Measurements from ENCODE around the gene ATF5. TPM values are rescaled to one million over a fixed set of nuclear protein-coding genes. Genes with fewer than 3 reads are reported as not detected.

Gene ATF5
- total and polyA plus RNA-seq, 11 donors = 3.9 to 33.0 (median 9.5) TPM

GRCh38 chr19:49907745-49908446 lies 21.1 kb upstream of the ATF5 start:
- TF ChIP-seq CTCF (IDR thresholded peaks at IDR 0.05) = no peak
- no peak for TF ChIP-seq POLR2A (IDR thresholded peaks at IDR 0.05)
- no peak overlapping the region for H3K4me3 ChIP-seq
- ATAC-seq (no peak), DNase-seq (peak in 1 of 5 donors; percentile 57)
- no peaks in the 10 kb centered on the region for H3K9me3 ChIP-seq
- intact Hi-C loops (cut with DNase I) = no loop called here
- peaks cover 0 to 51% (median 4%) of the 10 kb centered on the region in 12 donors for H3K4me1 ChIP-seq
- H3K36me3 ChIP-seq = peaks cover 0 to 50% (median 31%) of the 10 kb centered on the region in 9 donors
- H3K27me3 ChIP-seq = no peaks in the 10 kb centered on the region
- H3K27ac ChIP-seq = no peak overlapping the region
- WGBS, 4 donors = 92 to 97% (median 94%) methylated on average over 23 of the region's 23 CpGs

- no peak for ATAC-seq
- DNase-seq = peak in 1 of 5 donors; percentile 51
- 96 to 98% (median 97%) methylated on average over 35 to 37 of the region's 37 CpGs for WGBS, 4 donors
- no peaks in the 10 kb centered on the region for H3K9me3 ChIP-seq
- TF ChIP-seq POLR2A (IDR thresholded peaks at IDR 0.05) (no peak), CTCF (IDR thresholded peaks at IDR 0.05) (no peak)
- no peak overlapping the region for H3K27ac ChIP-seq
- H3K36me3 ChIP-seq = peaks cover 0 to 59% (median 39%) of the 10 kb centered on the region in 9 donors
- H3K27me3 ChIP-seq = no peaks in the 10 kb centered on the region
- no peak overlapping the region for H3K4me3 ChIP-seq
- intact Hi-C loops (cut with DNase I) = no loop called here
- peaks cover 0 to 52% (median 4%) of the 10 kb centered on the region in 12 donors for H3K4me1 ChIP-seq
Measured at GRCh38 chr19:49908480-49909420, 20.3 kb upstream of the ATF5 start.

- Histone ChIP-seq H3K9me3 (no peaks in the 10 kb centered on the region), H3K4me3 (no peak overlapping the region), H3K4me1 (peaks cover 0 to 37% (median 4%) of the 10 kb centered on the region in 12 donors), H3K27ac (peak overlapping the region in 1 of 12 donors; percentile 90), H3K27me3 (no peaks in the 10 kb centered on the region), H3K36me3 (peaks cover 0 to 72% (median 45%) of the 10 kb centered on the region in 9 donors)
- TF ChIP-seq POLR2A (IDR thresholded peaks at IDR 0.05) (no peak), CTCF (IDR thresholded peaks at IDR 0.05) (no peak)
- ATAC-seq = no peak
- intact Hi-C loops (cut with DNase I) = no loop called here
- no peak for DNase-seq
- 94 to 98% (median 96%) methylated on average over 5 of the region's 5 CpGs for WGBS, 4 donors
Measured at GRCh38 chr19:49910179-49910578, 18.8 kb upstream of the ATF5 start.
